IMR-90 (cell line): ENCODE results near the gene ABTB2. TPM values are rescaled to one million over a fixed set of nuclear protein-coding genes. Genes with fewer than 3 reads are reported as not detected.

ENCODE experiments used
- ATAC-seq: fragments of 200-7000 bp; cut with Tn5 transposase; 2 replicates; pipeline ENCODE4 v1.9.1; 2020; ENCODE audit warnings: low read depth, mild to moderate bottlenecking, moderate library complexity
- BruUV-seq: library from RNA; stranded (reverse); fragments of 400-500 nt; replicated peaks from 2 replicates; lab custom pipeline; 2021; lab: Mats Ljungman, UMichigan
- CTCF ChIA-PET: fragments of 300-600 bp; formaldehyde crosslinking; extraction: SDS; loops from one replicate; lab custom pipeline; 2021; ENCODE audit warnings: antibody characterized with exemption; lab: Yijun Ruan, JAX
- POLR2A ChIA-PET: fragments of 300-600 bp; sonication (Branson Sonifier 250); formaldehyde crosslinking; loops from one replicate; lab custom pipeline; 2022; ENCODE audit warnings: antibody characterized with exemption; ENCODE audit not compliant: unreplicated experiment; lab: Charles Lee
- DNase-seq: peaks from one replicate; pipeline ENCODE4 v3.0.0; 2013
- H2AFZ ChIP-seq: replicated peaks from 2 replicates; pipeline ENCODE3; 2013; ENCODE audit warnings: low read length, mild to moderate bottlenecking; ENCODE audit not compliant: poor library complexity
- H2AK5ac ChIP-seq: 2 replicates; pipeline ENCODE4 v1.6.1; 2013; ENCODE audit warnings: low read depth, low read length, inconsistent platforms
- H2AK9ac ChIP-seq: replicated peaks from 2 replicates; pipeline ENCODE3; 2013; ENCODE audit warnings: mild to moderate bottlenecking, low read depth, low read length, moderate library complexity; ENCODE audit not compliant: poor library complexity
- H2BK120ac ChIP-seq: 2 replicates; pipeline ENCODE4 v1.6.1; 2013; ENCODE audit warnings: low read depth, low read length, inconsistent platforms
- H2BK15ac ChIP-seq: 3 replicates; pipeline ENCODE4 v1.6.1; 2013; ENCODE audit warnings: low read depth, low read length, inconsistent platforms
- H2BK20ac ChIP-seq: 2 replicates; pipeline ENCODE4 v1.6.1; 2013; ENCODE audit warnings: low read depth, mild to moderate bottlenecking, inconsistent platforms, low read length, moderate library complexity
- H2BK5ac ChIP-seq: 2 replicates; pipeline ENCODE4 v1.6.1; 2013; ENCODE audit warnings: mild to moderate bottlenecking, low read depth, low read length, inconsistent platforms; ENCODE audit not compliant: poor library complexity, severe bottlenecking
- H3K14ac ChIP-seq: replicated peaks from 2 replicates; pipeline ENCODE4 v1.6.1; 2013; ENCODE audit warnings: low read depth, low read length, inconsistent platforms
- H3K18ac ChIP-seq: 2 replicates; pipeline ENCODE4 v1.6.1; 2013; ENCODE audit warnings: low read depth, low read length, control low read depth
- H3K23ac ChIP-seq: 2 replicates; pipeline ENCODE4 v1.6.1; 2013; ENCODE audit warnings: low read depth, low read length, inconsistent platforms
- H3K27ac ChIP-seq: 2 replicates; pipeline ENCODE4 v1.5.1; 2013; ENCODE audit warnings: mild to moderate bottlenecking, control low read depth, low read length; ENCODE audit not compliant: insufficient read depth
- H3K27me3 ChIP-seq: 2 replicates; pipeline ENCODE4 v1.6.1; 2013; ENCODE audit warnings: low read length; ENCODE audit not compliant: control insufficient read depth, insufficient read depth
- H3K36me3 ChIP-seq: 2 replicates; pipeline ENCODE4 v1.6.1; 2013; ENCODE audit warnings: low read length, mixed read lengths; ENCODE audit not compliant: control insufficient read depth, insufficient read depth
- H3K4ac ChIP-seq: 2 replicates; pipeline ENCODE4 v1.6.1; 2013; ENCODE audit warnings: low read depth, low read length, inconsistent platforms
- H3K4me1 ChIP-seq: 2 replicates; pipeline ENCODE4 v1.6.1; 2013; ENCODE audit warnings: low read length, mixed read lengths; ENCODE audit not compliant: control insufficient read depth, insufficient read depth
- H3K4me2 ChIP-seq: 2 replicates; pipeline ENCODE4 v1.6.1; 2013; ENCODE audit warnings: low read depth, mild to moderate bottlenecking, control low read depth, low read length, moderate library complexity
- H3K4me3 ChIP-seq: 2 replicates; pipeline ENCODE4 v1.5.1; 2013; ENCODE audit warnings: low read depth, mild to moderate bottlenecking, control low read depth, low read length, moderate library complexity; ENCODE audit not compliant: insufficient read depth
- H3K56ac ChIP-seq: 2 replicates; pipeline ENCODE4 v1.6.1; 2013; ENCODE audit warnings: low read length, inconsistent platforms; ENCODE audit not compliant: insufficient read depth; ENCODE audit errors: extremely low read depth
- H3K79me1 ChIP-seq, 2 experiments: 2 replicates each; pipeline ENCODE4 v1.6.1; 2013; ENCODE audit warnings: low read length in 2 of 2, inconsistent platforms in 1 of 2, low read depth in 1 of 2
- H3K9ac ChIP-seq: 2 replicates; pipeline ENCODE4 v1.6.1; 2013; ENCODE audit warnings: low read depth, low read length, control low read depth
- H3K9me1 ChIP-seq: 2 replicates; pipeline ENCODE4 v1.6.1; 2013; ENCODE audit warnings: low read length, inconsistent platforms; ENCODE audit not compliant: insufficient read depth
- H3K9me3 ChIP-seq: 2 replicates; pipeline ENCODE4 v1.6.1; 2013; ENCODE audit warnings: low read length; ENCODE audit not compliant: control insufficient read depth, insufficient read depth
- H4K20me1 ChIP-seq: 2 replicates; pipeline ENCODE4 v1.6.1; 2013; ENCODE audit warnings: low read length, inconsistent platforms; ENCODE audit not compliant: insufficient read depth
- H4K5ac ChIP-seq: 2 replicates; pipeline ENCODE4 v1.6.1; 2013; ENCODE audit warnings: mild to moderate bottlenecking, low read depth, low read length, control low read depth
- H4K8ac ChIP-seq, 2 experiments: 2 replicates each; pipeline ENCODE4 v1.6.1; 2013; ENCODE audit warnings: low read depth in 2 of 2, low read length in 2 of 2, control low read depth in 1 of 2, inconsistent platforms in 1 of 2
- H4K91ac ChIP-seq: 2 replicates; pipeline ENCODE4 v1.6.1; 2013; ENCODE audit warnings: low read depth, low read length, inconsistent platforms; ENCODE audit not compliant: insufficient read depth
- BHLHE40 ChIP-seq: fragments of 150-350 bp; IDR thresholded peaks from 2 replicates; pipeline ENCODE4 v1.6.1; 2016; ENCODE audit warnings: mild to moderate bottlenecking, low read depth, low read length
- FOS ChIP-seq: fragments of 150-350 bp; IDR thresholded peaks from 2 replicates; pipeline ENCODE4 v1.6.1; 2016; ENCODE audit warnings: low read depth, low read length
- MAFK ChIP-seq: IDR thresholded peaks from 2 replicates; pipeline ENCODE4 v1.6.1; 2012; ENCODE audit warnings: low read depth, low read length, improper control_type of control experiment
- MAZ ChIP-seq: IDR thresholded peaks from 2 replicates; pipeline ENCODE4 v1.6.1; 2012; ENCODE audit warnings: low read depth, mild to moderate bottlenecking, low read length, improper control_type of control experiment, moderate library complexity, borderline replicate concordance
- MXI1 ChIP-seq: IDR thresholded peaks from 2 replicates; pipeline ENCODE4 v1.6.1; 2012; ENCODE audit warnings: low read depth, mild to moderate bottlenecking, low read length, moderate library complexity, borderline replicate concordance
- NFE2L2 ChIP-seq: fragments of 150-350 bp; IDR thresholded peaks from 2 replicates; pipeline ENCODE4 v1.6.1; 2016; ENCODE audit warnings: low read depth, mild to moderate bottlenecking, low read length
- RCOR1 ChIP-seq: IDR thresholded peaks from 2 replicates; pipeline ENCODE4 v1.6.1; 2012; ENCODE audit warnings: mild to moderate bottlenecking, low read length, improper control_type of control experiment; ENCODE audit not compliant: insufficient replicate concordance
- SMC3 ChIP-seq: fragments of 150-350 bp; IDR thresholded peaks from 2 replicates; pipeline ENCODE4 v1.6.1; 2016; ENCODE audit warnings: low read depth, mild to moderate bottlenecking, antibody characterized with exemption, low read length, moderate library complexity
- WGBS, 2 experiments: methylation state at CpG; one replicate each; pipeline versions ENCODE4 v1.1.5 to v1.1.7; 2013; ENCODE audit warnings: missing lambda C conversion rate in 2 of 2; ENCODE audit not compliant: insufficient read length in 1 of 2; ENCODE audit errors: extremely low coverage in 2 of 2; 5-methylcytosine and 5-hydroxymethylcytosine counted together
- dilution Hi-C: fragments of 300-500 bp; cut with HindIII; formaldehyde crosslinking; loops from one replicate; pipeline ENCODE4 v1.14.3; 2018; ENCODE audit warnings: low sequenced_read_pairs; ENCODE audit not compliant: unreplicated experiment
- in situ Hi-C: fragments of 300-500 bp; cut with MboI; formaldehyde crosslinking; loops from 3 replicates; pipeline ENCODE4 v1.14.3; 2019; ENCODE audit warnings: low sequenced_read_pairs, inconsistent platforms, mixed read lengths
- intact Hi-C: fragments of 100-400 bp; cut with micrococcal nuclease; formaldehyde crosslinking; loops from 2 replicates; pipeline ENCODE4 v1.10.0; 2022
- polyA plus RNA-seq, 3 experiments: library from polyadenylated mRNA; depleted of rRNA; stranded (reverse); fragments of >200 nt; gene quantifications; 2 replicates each; pipeline ENCODE4 v1.2.3, GENCODE V29; 2012; ENCODE audit warnings: low replicate concordance in 1 of 3
- total RNA-seq: library from RNA; depleted of rRNA; stranded (reverse); fragments of >200 nt; gene quantifications from 2 replicates; pipeline ENCODE4 v1.2.3, GENCODE V29; 2012
- TF ChIP-seq, protein P1 (sequence below): fragments of 150-350 bp; IDR thresholded peaks from 2 replicates; pipeline ENCODE4 v1.6.1; 2016; ENCODE audit warnings: low read depth, mild to moderate bottlenecking, low read length, moderate library complexity, borderline replicate concordance
- TF ChIP-seq, protein P2 (sequence below): conservative IDR thresholded peaks from 2 replicates; pipeline ENCODE4 v1.5.1; 2012; ENCODE audit warnings: mild to moderate bottlenecking, low read depth, low read length, improper control_type of control experiment

The ABTB2 gene
- total and polyA plus RNA-seq, 2 of the 4 experiments (the other 2 are of a cell fraction): 0.18 to 2.0 TPM

DNA sequence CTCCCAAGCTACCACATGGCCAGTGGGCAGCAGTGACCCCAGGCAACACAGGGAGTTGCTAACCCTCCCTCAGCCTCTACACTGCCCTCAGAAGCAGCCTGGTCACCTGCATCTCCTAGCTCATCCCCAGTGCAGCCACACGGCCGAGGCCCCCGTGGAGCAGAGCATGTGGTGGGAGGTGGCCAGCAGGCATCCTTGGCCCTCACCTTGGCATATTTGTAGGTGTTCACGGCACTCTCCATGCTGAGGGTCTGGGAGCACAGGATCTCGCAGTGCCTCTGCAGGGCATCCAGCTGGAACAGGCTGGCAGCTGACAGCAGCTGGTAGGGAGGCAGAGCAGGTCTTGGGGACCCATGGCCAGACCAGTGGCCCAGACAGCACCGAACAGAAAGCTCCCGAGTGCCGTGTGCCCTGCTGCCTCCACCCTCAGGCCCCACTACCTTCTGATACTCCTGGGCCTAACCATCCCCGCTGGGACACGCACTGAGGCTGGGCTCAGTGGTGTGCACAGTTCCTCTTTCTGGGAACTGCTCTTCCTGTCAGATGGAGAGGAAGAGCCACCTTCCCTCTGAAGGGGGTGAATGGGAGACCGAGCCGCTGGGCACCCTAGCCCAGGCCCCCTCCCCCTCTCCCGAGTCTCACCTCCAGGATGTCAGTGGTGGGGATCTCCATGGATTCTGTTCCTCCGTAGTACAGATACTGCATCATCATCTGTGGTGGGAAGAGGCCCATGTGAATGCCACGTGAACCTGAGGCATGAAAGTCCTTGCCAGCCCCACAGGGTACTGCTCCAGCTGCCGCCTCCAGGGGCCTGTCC, 203.5 kb downstream of the ABTB2 start:
- DNase-seq: no peak
- no peak overlapping the region for H2AK5ac ChIP-seq
- no peak overlapping the region for H3K27ac ChIP-seq
- no peak overlapping the region for H4K91ac ChIP-seq
- H3K56ac ChIP-seq: no peak overlapping the region
- no peaks in the 10 kb centered on the region for H3K9me1 ChIP-seq
- H3K4ac ChIP-seq: no peak overlapping the region
- ATAC-seq: no peak
- H2AK9ac ChIP-seq: no peak overlapping the region
- WGBS, 2 experiments: 98% methylated on average over 5 of the region's 16 CpGs; no CpG with 5 or more reads in 1 of the 2 experiments
- no peak overlapping the region for H4K8ac ChIP-seq
- no peaks in the 10 kb centered on the region for H3K9me3 ChIP-seq
- dilution Hi-C loops (no loop called here), intact Hi-C loops (no loop called here), in situ Hi-C loops (no loop called here)
- POLR2A ChIA-PET: no interaction called here
- no peak overlapping the region for H3K14ac ChIP-seq
- H2BK15ac ChIP-seq: no peak overlapping the region
- no peak overlapping the region for H3K4me3 ChIP-seq
- no peak overlapping the region for H3K23ac ChIP-seq
- peaks cover 2% of the 10 kb centered on the region; the same call in 1 of the 2 replicates for H3K4me1 ChIP-seq
- no peaks in the 10 kb centered on the region; the same call in 1 of the 2 replicates for H4K20me1 ChIP-seq
- H4K5ac ChIP-seq: no peak overlapping the region
- no peak overlapping the region for H3K4me2 ChIP-seq
- no peak overlapping the region for H3K9ac ChIP-seq
- H2AFZ ChIP-seq: no peak overlapping the region
- peaks cover 10% of the 10 kb centered on the region; the same call in 1 of the 2 replicates for H3K36me3 ChIP-seq
- no peak overlapping the region for H2BK20ac ChIP-seq
- TF ChIP-seq FOS (no peak), NFE2L2 (no peak), MXI1 (no peak), SMC3 (no peak), BHLHE40 (no peak), MAZ (no peak), RCOR1 (no peak), MAFK (no peak)
- TF ChIP-seq, protein P1, sequence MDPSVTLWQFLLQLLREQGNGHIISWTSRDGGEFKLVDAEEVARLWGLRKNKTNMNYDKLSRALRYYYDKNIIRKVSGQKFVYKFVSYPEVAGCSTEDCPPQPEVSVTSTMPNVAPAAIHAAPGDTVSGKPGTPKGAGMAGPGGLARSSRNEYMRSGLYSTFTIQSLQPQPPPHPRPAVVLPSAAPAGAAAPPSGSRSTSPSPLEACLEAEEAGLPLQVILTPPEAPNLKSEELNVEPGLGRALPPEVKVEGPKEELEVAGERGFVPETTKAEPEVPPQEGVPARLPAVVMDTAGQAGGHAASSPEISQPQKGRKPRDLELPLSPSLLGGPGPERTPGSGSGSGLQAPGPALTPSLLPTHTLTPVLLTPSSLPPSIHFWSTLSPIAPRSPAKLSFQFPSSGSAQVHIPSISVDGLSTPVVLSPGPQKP: no peak
- TF ChIP-seq, protein P2, sequence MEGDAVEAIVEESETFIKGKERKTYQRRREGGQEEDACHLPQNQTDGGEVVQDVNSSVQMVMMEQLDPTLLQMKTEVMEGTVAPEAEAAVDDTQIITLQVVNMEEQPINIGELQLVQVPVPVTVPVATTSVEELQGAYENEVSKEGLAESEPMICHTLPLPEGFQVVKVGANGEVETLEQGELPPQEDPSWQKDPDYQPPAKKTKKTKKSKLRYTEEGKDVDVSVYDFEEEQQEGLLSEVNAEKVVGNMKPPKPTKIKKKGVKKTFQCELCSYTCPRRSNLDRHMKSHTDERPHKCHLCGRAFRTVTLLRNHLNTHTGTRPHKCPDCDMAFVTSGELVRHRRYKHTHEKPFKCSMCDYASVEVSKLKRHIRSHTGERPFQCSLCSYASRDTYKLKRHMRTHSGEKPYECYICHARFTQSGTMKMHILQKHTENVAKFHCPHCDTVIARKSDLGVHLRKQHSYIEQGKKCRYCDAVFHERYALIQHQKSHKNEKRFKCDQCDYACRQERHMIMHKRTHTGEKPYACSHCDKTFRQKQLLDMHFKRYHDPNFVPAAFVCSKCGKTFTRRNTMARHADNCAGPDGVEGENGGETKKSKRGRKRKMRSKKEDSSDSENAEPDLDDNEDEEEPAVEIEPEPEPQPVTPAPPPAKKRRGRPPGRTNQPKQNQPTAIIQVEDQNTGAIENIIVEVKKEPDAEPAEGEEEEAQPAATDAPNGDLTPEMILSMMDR: no peak
- H2BK120ac ChIP-seq: no peak overlapping the region
- CTCF ChIA-PET: interaction anchor here (2.4 kb wide), 1 partner anchor 20 kb away, joined by 8 read pairs; no protein-coding TSS in a partner anchor
- no peak overlapping the region for H3K18ac ChIP-seq
- no TSS peak for BruUV-seq
- H3K27me3 ChIP-seq: no peaks in the 10 kb centered on the region
- H3K79me1 ChIP-seq: no peaks in the 10 kb centered on the region
- H2BK5ac ChIP-seq: no peak overlapping the region
